Loucy (cell line): Measurements from ENCODE around the gene NODAL.

Experiments
- EZH2phosphoT487 ChIP-seq: fragments of 200-600 bp; IDR thresholded peaks from 2 replicates; pipeline ENCODE4 v1.6.1; 2018; ENCODE audit warnings: antibody characterized with exemption, mild to moderate bottlenecking, moderate library complexity, borderline replicate concordance
- TF ChIP-seq, protein P1 (sequence below): fragments of 200-600 bp; sonication (generic); conservative IDR thresholded peaks from 2 replicates; pipeline ENCODE4 v1.5.1; 2014; ENCODE audit warnings: mild to moderate bottlenecking, antibody characterized with exemption, low read length

DNA sequence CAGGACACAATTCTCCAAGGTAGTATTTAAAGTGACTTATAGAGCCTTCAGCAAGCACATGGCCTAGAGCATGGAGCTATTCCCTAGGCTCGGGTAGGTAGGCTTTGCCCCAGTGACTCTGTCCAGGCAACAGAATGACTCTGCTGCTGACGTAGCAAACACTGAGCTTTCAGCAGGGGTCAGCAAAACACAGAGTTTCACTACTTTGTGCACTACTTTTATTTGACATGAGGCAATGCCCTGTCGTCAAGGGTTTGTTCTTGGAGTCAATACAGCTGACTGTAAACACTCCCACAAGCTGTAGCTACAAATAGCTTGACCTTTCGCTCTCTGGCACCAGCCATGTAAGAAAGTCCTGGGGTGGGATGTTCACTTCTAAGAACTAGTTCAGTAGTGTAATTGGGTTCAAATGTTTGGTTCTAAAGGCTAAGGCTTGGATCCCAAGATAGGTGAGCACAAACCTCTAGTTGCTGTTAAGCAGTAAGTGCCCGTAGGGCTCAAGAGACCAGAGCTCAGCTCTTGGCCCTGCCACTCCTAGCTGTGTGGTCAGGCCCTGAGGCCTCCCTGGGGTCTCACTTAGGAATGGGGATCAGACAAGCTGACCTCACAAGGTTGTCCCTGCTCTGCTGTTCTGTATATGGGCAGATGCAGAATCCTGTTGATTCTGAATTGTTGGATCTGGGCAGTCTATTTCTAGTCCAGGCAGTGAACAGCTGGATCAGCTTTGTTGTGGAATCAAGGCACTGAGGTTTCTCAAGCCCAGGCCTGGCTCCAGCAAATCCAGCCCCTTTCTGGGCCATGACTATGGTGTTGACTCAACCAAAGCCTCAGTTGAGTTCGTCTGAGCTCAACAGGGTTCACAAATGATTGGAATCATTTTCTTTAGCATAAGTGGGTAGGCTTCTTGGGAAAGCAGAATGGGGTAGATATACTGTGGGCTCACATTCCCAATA lies 10.7 kb downstream of the NODAL start:
- TF ChIP-seq, protein P1, sequence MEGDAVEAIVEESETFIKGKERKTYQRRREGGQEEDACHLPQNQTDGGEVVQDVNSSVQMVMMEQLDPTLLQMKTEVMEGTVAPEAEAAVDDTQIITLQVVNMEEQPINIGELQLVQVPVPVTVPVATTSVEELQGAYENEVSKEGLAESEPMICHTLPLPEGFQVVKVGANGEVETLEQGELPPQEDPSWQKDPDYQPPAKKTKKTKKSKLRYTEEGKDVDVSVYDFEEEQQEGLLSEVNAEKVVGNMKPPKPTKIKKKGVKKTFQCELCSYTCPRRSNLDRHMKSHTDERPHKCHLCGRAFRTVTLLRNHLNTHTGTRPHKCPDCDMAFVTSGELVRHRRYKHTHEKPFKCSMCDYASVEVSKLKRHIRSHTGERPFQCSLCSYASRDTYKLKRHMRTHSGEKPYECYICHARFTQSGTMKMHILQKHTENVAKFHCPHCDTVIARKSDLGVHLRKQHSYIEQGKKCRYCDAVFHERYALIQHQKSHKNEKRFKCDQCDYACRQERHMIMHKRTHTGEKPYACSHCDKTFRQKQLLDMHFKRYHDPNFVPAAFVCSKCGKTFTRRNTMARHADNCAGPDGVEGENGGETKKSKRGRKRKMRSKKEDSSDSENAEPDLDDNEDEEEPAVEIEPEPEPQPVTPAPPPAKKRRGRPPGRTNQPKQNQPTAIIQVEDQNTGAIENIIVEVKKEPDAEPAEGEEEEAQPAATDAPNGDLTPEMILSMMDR, result no peak
- TF ChIP-seq EZH2phosphoT487, result no peak
